ENCODE results near the gene SH2D4B. TPM values are rescaled to one million over a fixed set of nuclear protein-coding genes. Genes with fewer than 3 reads are reported as not detected.

The SH2D4B gene
- total RNA-seq, 1 experiment from 2014 or later, result 0.07 TPM

DNA sequence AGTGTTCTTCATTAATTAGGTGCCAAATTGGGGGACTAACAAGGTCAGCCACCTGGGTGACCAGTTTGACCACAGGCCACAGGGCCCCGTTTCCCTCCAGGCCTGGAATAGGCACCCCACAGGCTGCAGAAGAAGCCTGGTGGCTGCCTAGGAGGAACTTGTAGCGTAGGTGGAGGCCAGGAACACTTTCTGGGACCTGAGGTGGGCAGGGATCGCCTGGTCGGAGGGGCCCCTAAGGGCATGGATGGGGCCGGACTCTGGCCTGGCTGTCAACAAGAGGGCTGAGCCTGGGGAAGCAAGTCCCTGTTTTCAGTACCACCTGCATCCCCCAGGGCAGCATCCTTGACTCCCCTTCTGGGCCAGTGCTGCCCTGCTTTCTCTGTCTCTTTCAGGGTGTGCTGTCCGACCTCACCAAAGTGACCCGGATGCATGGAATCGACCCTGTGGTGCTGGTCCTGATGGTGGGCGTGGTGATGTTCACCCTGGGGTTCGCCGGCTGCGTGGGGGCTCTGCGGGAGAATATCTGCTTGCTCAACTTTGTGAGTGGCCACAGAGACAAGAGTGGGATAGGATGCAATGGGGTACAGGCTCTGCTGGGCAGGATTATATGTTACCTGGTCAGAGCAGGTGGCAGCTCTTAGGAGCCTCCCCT, 30.7 kb upstream of the SH2D4B start:
- H4K5ac ChIP-seq (ENCODE audit: insufficient read length, low read depth, low read length), result no peak overlapping the region
- no peak overlapping the region for H3K4me2 ChIP-seq (ENCODE audit: insufficient read depth, insufficient read length, low read length)
- H3K79me2 ChIP-seq (ENCODE audit: insufficient read depth, low read length), result no peaks in the 10 kb centered on the region

More for the DNA sequence above, 30.7 kb upstream of the SH2D4B start:
- Histone ChIP-seq H4K8ac (replicated peaks; ENCODE audit: insufficient read length, low read depth, low read length) (no peak overlapping the region), H3K14ac (ENCODE audit: insufficient read depth, low read length) (no peak overlapping the region), H2BK120ac (ENCODE audit: low read depth, low read length, poor library complexity, severe bottlenecking) (no peak overlapping the region), H2BK20ac (ENCODE audit: low read depth, low read length, poor library complexity, severe bottlenecking) (no peak overlapping the region), H3K4ac (ENCODE audit: low read depth, low read length) (no peak overlapping the region), H4K20me1 (ENCODE audit: control insufficient read depth, insufficient read depth, insufficient read length) (no peaks in the 10 kb centered on the region), H3T11ph (ENCODE audit: low read length) (no peak overlapping the region), H3K18ac (ENCODE audit: insufficient read length, low read depth, low read length) (no peak overlapping the region), H3K56ac (ENCODE audit: insufficient read length, low read depth, low read length) (no peak overlapping the region), H3K23ac (ENCODE audit: insufficient read length, low read depth, low read length) (no peak overlapping the region), H3K9ac (ENCODE audit: extremely low read depth, insufficient read length, low read length) (no peak overlapping the region), H3K79me1 (ENCODE audit: insufficient read depth, low read depth, low read length, poor library complexity, severe bottlenecking) (no peaks in the 10 kb centered on the region), H2BK5ac (ENCODE audit: insufficient read length, low read length) (no peak overlapping the region), H2AK5ac (ENCODE audit: insufficient read length, low read length) (no peak overlapping the region), H4K91ac (ENCODE audit: insufficient read length, low read depth, low read length) (no peak overlapping the region), H3K23me2 (ENCODE audit: insufficient read length, low read depth, low read length, poor library complexity, severe bottlenecking) (no peaks in the 10 kb centered on the region), H2BK15ac (ENCODE audit: low read depth, low read length) (no peak overlapping the region), H2AFZ (ENCODE audit: low read length) (no peak overlapping the region), H3K27ac (ENCODE audit: insufficient read length, low read depth, low read length) (no peak overlapping the region), H2BK12ac (ENCODE audit: insufficient read length, low read depth, low read length) (no peak overlapping the region), H3K4me1 (ENCODE audit: insufficient read depth, low read length) (peaks cover 4% of the 10 kb centered on the region; the same call in 1 of the 2 replicates), H3K27me3 (ENCODE audit: insufficient read depth, low read length) (no peaks in the 10 kb centered on the region), H3K9me3 (ENCODE audit: control insufficient read depth, low read depth, low read length) (no peaks in the 10 kb centered on the region)
- Mint-ChIP-seq H3K9me3 (no peaks in the 10 kb centered on the region), H3K27ac (no peak overlapping the region), H3K27me3 (ENCODE audit: low read depth) (no peaks in the 10 kb centered on the region), H3K4me1 (peaks cover 32 to 36% of the 10 kb centered on the region in 2 experiments), H3K4me3 (no peak overlapping the region), H3K36me3 (ENCODE audit: insufficient read depth in 1 of 3, low read depth in 3 of 3) (peaks cover 9 to 28% (median 11%) of the 10 kb centered on the region in 3 experiments; a peak in 6 of 7 replicates)
- no CpG with 5 or more reads among the region's 13 CpGs for WGBS (ENCODE audit: extremely low coverage, insufficient read length, low lambda C conversion rate)
- DNase-seq, result no peak
- TF ChIP-seq, protein P1, sequence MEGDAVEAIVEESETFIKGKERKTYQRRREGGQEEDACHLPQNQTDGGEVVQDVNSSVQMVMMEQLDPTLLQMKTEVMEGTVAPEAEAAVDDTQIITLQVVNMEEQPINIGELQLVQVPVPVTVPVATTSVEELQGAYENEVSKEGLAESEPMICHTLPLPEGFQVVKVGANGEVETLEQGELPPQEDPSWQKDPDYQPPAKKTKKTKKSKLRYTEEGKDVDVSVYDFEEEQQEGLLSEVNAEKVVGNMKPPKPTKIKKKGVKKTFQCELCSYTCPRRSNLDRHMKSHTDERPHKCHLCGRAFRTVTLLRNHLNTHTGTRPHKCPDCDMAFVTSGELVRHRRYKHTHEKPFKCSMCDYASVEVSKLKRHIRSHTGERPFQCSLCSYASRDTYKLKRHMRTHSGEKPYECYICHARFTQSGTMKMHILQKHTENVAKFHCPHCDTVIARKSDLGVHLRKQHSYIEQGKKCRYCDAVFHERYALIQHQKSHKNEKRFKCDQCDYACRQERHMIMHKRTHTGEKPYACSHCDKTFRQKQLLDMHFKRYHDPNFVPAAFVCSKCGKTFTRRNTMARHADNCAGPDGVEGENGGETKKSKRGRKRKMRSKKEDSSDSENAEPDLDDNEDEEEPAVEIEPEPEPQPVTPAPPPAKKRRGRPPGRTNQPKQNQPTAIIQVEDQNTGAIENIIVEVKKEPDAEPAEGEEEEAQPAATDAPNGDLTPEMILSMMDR (conservative IDR thresholded peaks at IDR 0.05), result no peak
